Endodermal cell (in vitro differentiated cells): ENCODE results near the gene SEC14L1. TPM values are rescaled to one million over a fixed set of nuclear protein-coding genes. Genes with fewer than 3 reads are reported as not detected.

Source experiments
- DNase-seq: peaks from one replicate; pipeline ENCODE4 v3.0.0-alpha.2; 2017
- H3K27ac ChIP-seq: 2 replicates; pipeline ENCODE4 v1.5.1; 2013; ENCODE audit warnings: mild to moderate bottlenecking, low read depth, low read length, moderate library complexity
- H3K27me3 ChIP-seq: 2 replicates; pipeline ENCODE4 v1.6.1; 2013; ENCODE audit warnings: mild to moderate bottlenecking, low read length, moderate library complexity; ENCODE audit not compliant: insufficient read depth, control insufficient read depth, poor library complexity, severe bottlenecking
- H3K36me3 ChIP-seq: 2 replicates; pipeline ENCODE4 v1.7.0; 2013; ENCODE audit warnings: mild to moderate bottlenecking, low read length, moderate library complexity; ENCODE audit not compliant: control insufficient read depth, insufficient read depth
- H3K4me1 ChIP-seq: one replicate; pipeline ENCODE4 v1.7.0; 2013; ENCODE audit warnings: low read length; ENCODE audit not compliant: control insufficient read depth, insufficient read depth
- H3K4me3 ChIP-seq: 2 replicates; pipeline ENCODE4 v1.5.1; 2013; ENCODE audit warnings: mild to moderate bottlenecking, low read length, moderate library complexity
- H3K9ac ChIP-seq: 2 replicates; pipeline ENCODE4 v1.6.1; 2013; ENCODE audit warnings: mild to moderate bottlenecking, low read length, moderate library complexity; ENCODE audit not compliant: poor library complexity, severe bottlenecking; ENCODE audit errors: extremely low read depth
- H3K9me3 ChIP-seq: 2 replicates; pipeline ENCODE4 v1.6.1; 2013; ENCODE audit warnings: mild to moderate bottlenecking, low read length, moderate library complexity; ENCODE audit not compliant: control insufficient read depth
- H3K27ac Mint-ChIP-seq: 2 replicates; pipeline ENCODE4 v1.8.0; 2020; ENCODE audit warnings: mixed read lengths
- H3K27me3 Mint-ChIP-seq: 2 replicates; pipeline ENCODE4 v1.8.0; 2021; ENCODE audit warnings: mild to moderate bottlenecking, mixed read lengths; ENCODE audit not compliant: insufficient read depth
- H3K36me3 Mint-ChIP-seq: 2 replicates; pipeline ENCODE4 v1.8.0; 2020; ENCODE audit warnings: low read depth, mixed read lengths
- H3K4me1 Mint-ChIP-seq: 2 replicates; pipeline ENCODE4 v1.8.0; 2020; ENCODE audit warnings: mixed read lengths
- H3K4me3 Mint-ChIP-seq: 2 replicates; pipeline ENCODE4 v1.8.0; 2020; ENCODE audit warnings: mild to moderate bottlenecking, moderate library complexity, mixed read lengths
- H3K9me3 Mint-ChIP-seq: 2 replicates; pipeline ENCODE4 v1.8.0; 2020; ENCODE audit warnings: mild to moderate bottlenecking, mixed read lengths
- CTCF ChIP-seq: fragments of 200-600 bp; sonication (generic); conservative IDR thresholded peaks from 2 replicates; pipeline ENCODE4 v1.5.0; 2021; ENCODE audit warnings: antibody characterized with exemption, mild to moderate bottlenecking
- WGBS, 2 experiments: methylation state at CpG; one replicate each; pipeline versions ENCODE4 v1.1.5 to v1.1.7; 2013; ENCODE audit warnings: missing lambda C conversion rate in 2 of 2, mixed read lengths in 1 of 2; ENCODE audit not compliant: insufficient coverage in 1 of 2, insufficient read length in 1 of 2; 5-methylcytosine and 5-hydroxymethylcytosine counted together
- total RNA-seq, 2 donors: library from RNA; stranded (reverse); fragmentation: NEBNext Ultra II Directional in 1 of 2; extraction: Animal tissue kit (Norgen Biotek cat#: 25700) in 1 of 2; gene quantifications; 2 replicates in 1 of 2; 3 replicates in 1 of 2; pipeline ENCODE4 v1.2.1, GENCODE V29; 2021

SEC14L1 gene
- total RNA-seq, 2 donors from 2014 or later = 77.0 to 87.4 TPM

- no peak overlapping the region for H3K9ac ChIP-seq
- TF ChIP-seq CTCF = no peak
- Mint-ChIP-seq H3K27me3 (no peaks in the 10 kb centered on the region), H3K9me3 (no peaks in the 10 kb centered on the region), H3K36me3 (peaks cover 65% of the 10 kb centered on the region), H3K4me1 (peaks cover 2% of the 10 kb centered on the region), H3K27ac (peak overlapping the region; percentile 72), H3K4me3 (no peak overlapping the region)
- WGBS, 2 experiments = 91 to 94% methylated on average over 18 to 21 of the region's 21 CpGs
- H3K27me3 ChIP-seq = no peaks in the 10 kb centered on the region
- H3K27ac ChIP-seq = peak overlapping the region; percentile 22
- H3K4me3 ChIP-seq = no peak overlapping the region
- no peaks in the 10 kb centered on the region for H3K9me3 ChIP-seq
- DNase-seq = no peak
- no peaks in the 10 kb centered on the region for H3K4me1 ChIP-seq
- peaks cover 58% of the 10 kb centered on the region for H3K36me3 ChIP-seq
These were observed 71.5 kb downstream of the SEC14L1 start for GRCh38 chr17:77212081-77212832.

GRCh38 chr17:77212833-77213777, 72.3 kb downstream of the SEC14L1 start:
- no peak overlapping the region for H3K9ac ChIP-seq
- peaks cover 66% of the 10 kb centered on the region for H3K36me3 Mint-ChIP-seq
- no peaks in the 10 kb centered on the region for H3K27me3 Mint-ChIP-seq
- H3K27ac Mint-ChIP-seq = peak overlapping the region; percentile 72
- H3K4me1 Mint-ChIP-seq = peaks cover 2% of the 10 kb centered on the region
- H3K27ac ChIP-seq = peak overlapping the region; percentile 22
- DNase-seq = no peak
- no peak overlapping the region for H3K4me3 Mint-ChIP-seq
- H3K27me3 ChIP-seq = no peaks in the 10 kb centered on the region
- H3K9me3 Mint-ChIP-seq = no peaks in the 10 kb centered on the region
- H3K36me3 ChIP-seq = peaks cover 50% of the 10 kb centered on the region
- no peak overlapping the region for H3K4me3 ChIP-seq
- 95 to 96% methylated on average over 24 to 40 of the region's 40 CpGs for WGBS, 2 experiments
- no peak for TF ChIP-seq CTCF
- H3K4me1 ChIP-seq = no peaks in the 10 kb centered on the region
- H3K9me3 ChIP-seq = no peaks in the 10 kb centered on the region

- 91 to 96% methylated on average over 6 to 17 of the region's 17 CpGs for WGBS, 2 experiments
- H3K4me1 ChIP-seq = no peaks in the 10 kb centered on the region
- H3K27ac ChIP-seq = no peak overlapping the region
- H3K9me3 Mint-ChIP-seq = no peaks in the 10 kb centered on the region
- H3K4me3 ChIP-seq = no peak overlapping the region
- peaks cover 2% of the 10 kb centered on the region for H3K4me1 Mint-ChIP-seq
- peaks cover 65% of the 10 kb centered on the region for H3K36me3 Mint-ChIP-seq
- H3K9ac ChIP-seq = no peak overlapping the region
- peaks cover 52% of the 10 kb centered on the region for H3K36me3 ChIP-seq
- no peaks in the 10 kb centered on the region for H3K27me3 ChIP-seq
- no peak overlapping the region for H3K4me3 Mint-ChIP-seq
- no peaks in the 10 kb centered on the region for H3K9me3 ChIP-seq
- no peaks in the 10 kb centered on the region for H3K27me3 Mint-ChIP-seq
- DNase-seq = no peak
- no peak for TF ChIP-seq CTCF
- H3K27ac Mint-ChIP-seq = no peak overlapping the region
These were observed 73.0 kb downstream of the SEC14L1 start for GRCh38 chr17:77213778-77214132.
